NCI-H226 (cell line): ENCODE data around the gene NOXA1.
A peak's percentile ranks its signal among the peaks of the same experiment; 100 is the strongest.

Experiments
- DNase-seq: peaks from one replicate; pipeline ENCODE4 v3.0.0-alpha.2; 2015

NOXA1 gene

GRCh38 chr9:137467896-137468295 is 44.7 kb downstream of the NOXA1 start:
- DNase-seq: no peak

- no peak for DNase-seq
These were observed 47.6 kb downstream of the NOXA1 start for GRCh38 chr9:137470785-137471184.

- no peak for DNase-seq
These were observed 51.1 kb downstream of the NOXA1 start for GRCh38 chr9:137474271-137474670.

GRCh38 chr9:137475666-137476065 is 52.5 kb downstream of the NOXA1 start:
- no peak for DNase-seq

GRCh38 chr9:137476856-137477255 is 53.7 kb downstream of the NOXA1 start:
- DNase-seq: no peak

- DNase-seq: no peak
These were observed 54.8 kb downstream of the NOXA1 start for GRCh38 chr9:137477778-137478612.

GRCh38 chr9:137478613-137478961 is 55.4 kb downstream of the NOXA1 start:
- DNase-seq: no peak

GRCh38 chr9:137478962-137479861 is 56.0 kb downstream of the NOXA1 start:
- DNase-seq: no peak

- DNase-seq: no peak
These were observed 56.9 kb downstream of the NOXA1 start for GRCh38 chr9:137479892-137480685.

GRCh38 chr9:137480686-137481683 is 57.8 kb downstream of the NOXA1 start:
- DNase-seq: no peak

- DNase-seq: peak; percentile 88
These were observed 59.0 kb downstream of the NOXA1 start for GRCh38 chr9:137482094-137482781.
